M059J (cell line): ENCODE results near the gene GALNT9. TPM values are rescaled to one million over a fixed set of nuclear protein-coding genes. Genes with fewer than 3 reads are reported as not detected.

Experiments used
- DNase-seq: peaks from one replicate; pipeline ENCODE4 v3.0.0-alpha.2; 2012; ENCODE audit warnings: low read depth
- total RNA-seq: library from RNA; depleted of rRNA; stranded (reverse); fragments of >200 nt; shearing (Covaris generic); gene quantifications from 2 replicates; pipeline ENCODE4 v1.2.3, GENCODE V29; 2014

Gene GALNT9
- total RNA-seq, 1 experiment from 2014 or later: not detected

DNA sequence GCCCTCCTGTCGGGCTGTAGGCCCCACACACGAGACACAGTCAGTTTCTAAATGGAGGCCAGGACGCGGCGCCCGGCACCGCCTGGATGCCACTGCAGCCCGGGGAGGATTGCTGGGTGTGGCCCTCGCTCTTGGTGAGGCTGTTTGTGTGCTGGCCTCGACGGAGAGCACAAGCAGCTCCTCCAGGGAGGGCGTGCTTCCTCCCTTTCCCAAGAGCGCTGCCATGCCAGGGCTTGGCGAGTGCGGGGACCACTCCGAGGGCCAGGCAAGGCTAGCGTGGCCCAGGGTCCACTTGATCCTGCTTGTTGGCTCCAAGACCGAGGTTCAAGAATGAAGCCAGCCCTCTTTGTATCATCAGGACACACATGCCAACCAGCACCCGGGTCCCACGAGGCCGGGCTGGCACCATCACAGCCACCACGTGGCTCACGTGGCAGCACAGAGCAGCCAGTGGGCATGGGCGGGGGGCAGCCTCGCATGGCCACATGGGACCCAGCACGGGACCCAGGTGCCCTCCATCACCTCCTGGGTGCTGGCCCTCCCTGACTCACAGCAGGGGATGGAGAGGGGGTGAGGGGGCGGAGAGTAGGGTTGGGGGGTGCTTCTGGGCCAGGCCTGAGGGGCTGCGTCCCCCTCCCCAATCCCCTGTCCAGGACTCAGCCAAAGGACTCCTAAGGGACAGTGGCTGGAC lies 113.9 kb downstream of the GALNT9 start:
- DNase-seq: no peak

DNA sequence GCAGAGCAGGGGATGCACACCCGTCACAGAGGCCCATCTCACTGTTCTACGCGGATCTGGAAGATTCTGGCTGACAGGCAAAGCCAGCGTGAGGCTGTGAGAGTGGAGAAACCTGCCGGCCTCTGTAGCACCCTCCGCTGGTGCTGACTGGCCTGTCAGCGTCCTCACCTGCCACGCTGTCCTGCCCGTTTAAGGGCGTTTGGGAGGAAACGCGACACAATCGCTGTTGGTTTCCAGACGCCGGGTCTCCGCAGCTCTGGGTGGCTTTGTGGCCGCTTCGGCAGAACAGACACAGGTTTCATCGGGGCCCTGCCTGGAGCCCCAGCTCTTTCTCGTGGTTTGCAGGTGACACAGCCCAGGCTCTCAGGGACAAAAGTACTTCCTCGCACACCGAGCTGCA lies 114.5 kb downstream of the GALNT9 start:
- DNase-seq: no peak

DNA sequence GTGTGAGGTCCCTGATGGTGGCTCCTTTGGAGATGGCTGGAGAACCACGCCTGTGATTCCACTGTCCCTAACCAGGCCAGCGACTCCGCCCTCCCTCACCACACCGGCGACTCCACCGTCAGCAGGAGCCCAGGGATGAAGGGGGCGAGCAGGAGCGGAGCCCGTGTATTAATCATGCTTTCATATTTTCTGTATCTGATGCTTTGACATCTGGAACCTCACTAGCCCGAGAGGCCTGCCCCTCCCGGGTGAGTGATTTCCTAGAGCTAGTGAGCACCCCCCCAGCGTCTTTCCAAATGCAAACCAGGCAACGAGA lies 115.3 kb downstream of the GALNT9 start:
- no peak for DNase-seq

DNA sequence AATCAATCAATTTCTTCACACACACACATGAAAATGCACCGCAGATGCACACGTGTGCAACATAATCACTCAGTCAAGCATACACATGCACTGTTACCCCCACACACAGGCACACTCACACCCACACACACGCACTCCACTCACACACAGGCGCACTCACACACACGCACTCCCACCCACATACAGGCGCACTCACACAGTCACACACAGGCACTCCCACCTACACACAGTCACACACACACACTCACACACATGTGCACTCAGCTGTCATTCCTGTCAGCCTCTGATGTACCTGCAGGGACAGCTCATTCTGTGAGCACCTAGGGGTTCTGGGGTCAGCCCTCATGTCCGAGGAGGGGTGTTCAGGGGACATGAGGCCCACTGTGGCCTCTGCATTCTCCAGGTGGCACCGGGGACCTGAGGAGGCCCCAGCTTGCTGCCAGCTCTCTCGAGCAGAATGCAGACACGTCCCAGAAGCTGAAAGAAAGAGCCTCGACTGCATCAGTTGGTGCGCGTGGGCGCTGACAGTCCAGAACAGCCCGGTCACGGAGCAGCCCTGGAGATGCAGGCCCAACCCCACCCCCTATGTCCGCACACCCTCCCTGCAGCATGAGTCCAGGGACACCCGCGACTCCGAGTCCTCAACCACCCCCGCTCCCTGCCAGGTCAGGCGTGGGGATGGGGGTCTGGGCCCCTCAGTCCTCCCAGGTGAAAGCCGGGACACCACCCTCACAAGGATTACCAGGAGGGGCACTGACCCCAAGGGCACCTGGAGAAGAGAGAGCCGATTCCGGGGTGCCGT lies 115.8 kb downstream of the GALNT9 start:
- no peak for DNase-seq

DNA sequence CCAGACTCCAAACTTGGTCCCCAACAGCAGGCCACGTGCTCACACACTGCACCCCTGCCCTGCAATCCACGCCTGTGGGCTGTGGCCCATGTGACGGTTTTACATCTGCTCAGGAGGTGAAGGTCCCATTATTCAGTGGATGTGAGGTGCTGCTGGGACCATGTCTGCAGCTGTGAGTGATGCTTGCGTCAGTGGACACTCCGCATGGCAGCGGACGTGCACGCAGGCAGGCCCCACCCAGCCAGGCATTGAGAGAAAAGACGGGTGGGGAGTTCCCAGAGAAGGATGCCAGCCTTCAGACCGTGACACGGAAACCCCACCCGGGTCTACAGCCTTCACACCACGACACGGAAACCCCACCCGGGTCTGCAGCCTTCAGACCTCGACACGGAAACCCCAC lies 117.6 kb downstream of the GALNT9 start:
- DNase-seq: no peak

DNA sequence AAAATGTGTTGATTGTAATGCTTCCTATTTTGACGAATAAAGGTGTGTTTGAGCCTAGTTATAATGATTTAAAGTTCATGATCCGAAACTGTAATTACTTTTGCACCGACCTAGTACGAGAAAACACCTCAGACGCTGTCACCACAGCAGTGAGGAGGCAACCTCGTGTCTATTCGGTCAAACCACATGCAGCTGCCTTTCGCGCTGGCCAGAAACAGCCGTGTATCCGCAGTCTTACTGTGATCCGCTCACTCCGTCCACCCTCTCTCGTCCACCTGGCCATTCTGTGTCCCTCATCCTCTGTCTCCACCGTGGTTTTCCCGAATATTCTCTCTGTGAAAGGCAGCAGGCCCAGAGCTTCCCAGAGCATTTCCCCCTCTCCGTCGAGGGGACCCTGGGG lies 118.1 kb downstream of the GALNT9 start:
- DNase-seq: no peak

DNA sequence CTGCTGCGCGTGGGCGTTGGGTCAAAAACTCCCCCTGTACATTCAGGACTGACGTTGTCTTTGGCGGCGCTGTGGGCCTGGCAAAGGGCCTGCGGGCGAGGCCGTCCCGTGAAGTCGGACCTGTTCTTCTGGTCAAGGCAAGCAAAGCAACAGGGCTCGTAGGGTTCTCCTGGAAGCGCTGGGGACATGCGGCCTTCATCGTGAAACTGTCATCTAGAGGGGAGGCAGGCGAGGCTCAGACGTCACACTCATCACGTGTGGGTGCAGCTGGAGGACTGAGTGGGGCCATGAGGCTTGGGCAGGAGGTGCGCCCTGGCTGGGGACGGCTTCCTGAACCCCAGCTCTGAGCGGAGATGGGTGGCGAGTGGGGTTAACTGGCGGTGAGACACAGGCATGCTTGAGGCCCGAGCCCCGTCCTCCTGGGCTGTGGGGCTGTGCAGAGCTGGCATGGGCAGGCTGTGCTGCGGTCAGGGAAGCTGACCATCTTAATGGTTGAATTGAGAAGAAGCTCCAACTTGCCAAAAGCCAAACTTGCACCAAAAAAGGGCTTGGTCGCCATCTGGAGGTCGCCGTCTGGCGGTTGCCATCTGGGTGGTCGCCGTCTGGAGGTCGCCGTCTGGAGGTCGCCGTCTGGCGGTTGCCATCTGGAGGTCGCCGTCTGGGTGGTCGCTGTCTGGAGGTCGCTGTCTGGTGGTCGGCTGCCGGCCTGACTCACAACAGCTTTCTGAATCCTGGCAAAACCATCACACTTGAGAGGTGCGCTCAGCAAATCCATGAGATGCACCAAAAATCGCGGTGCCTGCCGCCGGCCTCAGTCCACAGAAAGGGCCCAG lies 119.0 kb downstream of the GALNT9 start:
- DNase-seq: no peak

DNA sequence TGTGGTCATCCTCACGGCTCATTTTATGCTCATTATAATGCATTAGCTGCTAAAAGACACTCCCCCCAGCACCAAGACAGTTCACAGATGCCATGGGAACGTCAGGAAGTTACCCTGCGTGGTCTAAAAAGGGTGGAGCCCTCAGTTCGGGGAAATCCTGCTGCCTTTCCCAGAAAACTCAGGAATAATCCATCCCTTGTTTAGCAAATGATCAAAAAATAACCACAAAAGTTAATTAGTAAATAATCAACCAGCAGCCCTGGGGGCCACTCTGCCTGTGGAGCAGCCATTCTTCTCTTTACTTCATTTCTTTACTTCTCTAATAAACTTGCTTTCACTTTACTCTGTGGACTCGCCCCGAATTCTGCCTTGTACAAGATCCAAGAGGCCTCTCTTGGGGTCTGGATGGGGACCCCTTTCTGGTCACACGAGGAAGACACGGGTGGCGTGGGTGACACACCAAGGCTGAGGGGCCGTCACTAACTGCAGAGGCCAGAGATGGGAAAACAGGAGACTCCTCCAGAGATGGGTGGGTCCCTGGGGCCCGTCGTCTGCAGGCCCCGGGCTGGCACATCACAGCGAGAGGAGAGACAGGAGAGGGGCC lies 119.7 kb downstream of the GALNT9 start:
- no peak for DNase-seq

GRCh38 chr12:132208153-132208823 lies 121.1 kb downstream of the GALNT9 start:
- no peak for DNase-seq

GRCh38 chr12:132207083-132207775 lies 122.2 kb downstream of the GALNT9 start:
- no peak for DNase-seq

GRCh38 chr12:132206046-132206434 lies 123.3 kb downstream of the GALNT9 start:
- no peak for DNase-seq

DNA sequence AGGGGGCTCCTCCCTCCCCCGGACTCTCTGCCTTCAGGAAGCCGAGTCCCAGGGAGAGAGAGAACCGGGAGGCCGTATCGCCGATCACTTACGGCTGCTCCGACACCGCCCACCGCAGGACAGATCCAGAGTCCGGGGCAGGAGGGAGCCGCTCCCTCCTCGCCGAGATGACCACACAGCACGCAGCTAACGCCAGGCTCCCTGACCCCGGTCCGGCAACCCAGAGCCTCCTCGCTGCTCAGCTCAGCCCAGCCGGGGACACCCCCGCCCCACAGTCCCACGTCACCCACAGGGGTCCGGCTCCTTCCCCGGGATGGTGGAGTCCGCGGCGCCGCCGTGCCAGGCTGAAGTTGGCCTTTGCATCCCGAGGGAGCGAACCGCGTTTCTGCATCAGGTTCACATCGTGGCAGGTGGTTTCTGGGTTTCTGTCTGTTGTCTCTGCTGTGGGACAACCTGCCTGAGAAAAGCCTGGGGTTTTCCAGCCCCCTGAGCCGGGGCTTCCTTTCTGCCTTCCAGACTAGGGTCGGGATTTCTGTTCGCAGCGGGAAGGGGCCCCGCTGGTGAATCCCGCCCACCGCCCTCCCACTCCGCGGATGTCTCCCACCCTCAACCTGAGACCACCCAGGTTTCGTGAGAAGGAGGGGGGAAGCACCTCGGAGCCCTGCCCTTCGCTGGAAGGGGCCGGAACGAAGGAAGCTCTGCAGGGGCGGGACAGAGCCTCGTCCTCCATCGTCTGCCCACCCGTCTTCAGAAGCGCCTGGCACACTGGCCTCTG lies 123.9 kb downstream of the GALNT9 start:
- no peak for DNase-seq

DNA sequence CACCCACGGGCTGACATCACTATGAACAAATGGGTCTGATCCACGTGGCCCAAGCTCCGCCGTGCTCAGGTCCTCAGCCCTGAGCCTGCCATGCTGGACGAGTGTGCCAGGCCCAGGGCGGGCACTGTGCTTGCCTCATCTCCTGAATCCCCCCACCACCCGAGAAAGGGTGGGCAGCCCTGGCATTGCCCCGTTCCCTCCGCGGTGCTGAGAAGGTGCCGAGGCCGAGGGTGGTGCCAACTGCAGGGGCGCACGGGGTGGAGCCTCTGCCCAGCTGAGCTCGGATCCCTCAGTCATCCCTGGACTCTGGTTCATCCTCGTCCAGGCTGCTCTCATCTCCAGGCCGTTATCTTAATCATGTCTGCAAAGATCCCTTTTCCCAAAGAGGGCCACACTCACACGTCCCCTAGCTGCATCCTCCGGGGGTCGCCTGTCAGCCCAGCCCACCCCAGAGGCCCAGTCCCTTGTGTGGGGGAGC lies 124.6 kb downstream of the GALNT9 start:
- DNase-seq: no peak

DNA sequence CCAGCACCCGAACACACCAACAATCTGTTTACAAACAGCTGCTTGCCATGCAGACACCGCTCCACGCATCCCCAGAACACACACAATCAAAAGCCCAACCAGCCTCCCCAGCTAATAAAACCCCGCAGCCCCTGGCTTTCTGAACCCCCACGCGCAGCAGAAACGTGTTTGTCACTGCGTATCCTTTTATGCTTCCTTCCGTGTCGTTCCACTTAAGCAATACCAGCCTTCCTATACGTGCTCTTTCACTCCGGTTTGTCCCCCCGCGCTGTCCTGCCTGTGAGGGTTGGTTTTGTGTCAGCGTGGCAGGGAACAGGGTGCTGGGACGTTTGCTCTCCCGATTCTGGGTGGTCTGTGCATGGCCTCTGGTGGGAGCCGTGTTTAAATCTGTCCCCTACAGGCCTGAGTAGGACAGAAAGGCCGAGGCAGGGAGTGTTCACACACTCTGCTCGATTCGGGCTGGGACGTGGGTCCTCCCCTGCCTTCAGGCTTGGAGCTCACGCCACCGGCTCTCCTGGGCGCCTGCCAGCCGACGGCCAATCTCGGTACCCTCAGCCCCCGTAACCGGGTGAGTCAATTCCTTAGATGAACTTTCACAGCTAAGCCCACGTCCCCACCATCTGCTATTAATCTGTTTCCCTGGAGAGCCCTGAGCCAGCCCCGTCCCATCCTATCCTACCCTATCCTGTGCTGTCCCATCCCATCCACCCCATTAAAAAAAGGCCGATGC lies 125.2 kb downstream of the GALNT9 start:
- DNase-seq: no peak

DNA sequence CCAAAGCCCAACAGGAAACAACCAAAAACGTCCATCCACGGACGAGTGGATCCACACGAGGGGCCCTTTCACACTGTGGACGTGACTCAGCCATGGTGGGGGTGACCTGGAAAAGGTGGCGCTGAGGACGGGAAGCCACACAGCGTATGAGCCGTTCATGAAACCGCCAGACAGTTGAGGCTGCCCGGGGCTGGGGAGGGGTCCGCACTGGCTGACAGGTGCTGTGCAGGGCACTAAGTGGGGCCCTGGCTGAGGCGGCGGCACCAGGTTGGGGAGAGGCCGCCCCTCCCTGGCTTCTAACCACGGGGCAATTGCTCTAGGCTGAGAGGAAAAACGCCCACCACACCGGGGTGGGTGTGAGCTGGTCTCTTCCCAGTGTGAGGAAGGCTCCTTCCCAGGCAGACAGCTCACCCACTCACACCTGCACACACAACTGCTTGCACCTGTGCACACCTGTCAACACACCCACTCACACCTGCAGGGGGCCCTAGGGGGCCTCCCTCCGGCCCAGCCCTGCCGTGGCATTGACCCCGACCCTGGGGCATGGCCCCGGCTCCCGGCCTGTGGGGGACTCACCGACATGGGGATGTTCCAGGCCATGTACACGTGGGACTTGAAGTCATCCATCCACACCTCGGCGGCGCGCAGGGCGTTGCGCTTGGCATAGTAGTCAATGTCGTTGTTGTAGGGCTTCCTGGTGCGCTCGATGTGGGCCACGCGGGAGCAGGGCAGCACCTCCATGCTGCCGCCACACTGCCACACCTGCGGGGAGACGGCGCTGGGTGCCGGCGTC lies 126.3 kb downstream of the GALNT9 start:
- no peak for DNase-seq

- no peak for DNase-seq
These were observed 127.8 kb downstream of the GALNT9 start for GRCh38 chr12:132201391-132202120.

DNA sequence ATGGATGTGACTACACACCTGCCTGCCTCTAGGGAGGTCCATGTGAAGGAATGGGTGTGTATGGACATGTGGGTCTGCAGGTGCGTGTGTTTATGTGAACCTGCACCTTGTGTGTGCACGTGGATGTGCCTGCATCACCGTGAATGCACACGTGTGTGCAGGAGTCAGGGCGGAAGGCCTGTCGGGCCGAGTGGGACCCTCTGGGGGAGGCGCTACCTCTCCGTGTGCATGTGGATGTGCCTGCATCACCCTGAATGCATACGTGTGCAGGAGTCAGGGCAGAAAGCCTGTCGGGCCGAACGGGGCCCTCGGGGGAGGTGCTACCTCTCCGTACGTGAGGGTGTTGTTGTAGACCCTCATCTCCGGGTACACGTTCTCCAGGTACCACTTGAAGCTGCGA lies 128.6 kb downstream of the GALNT9 start:
- DNase-seq: no peak
